NCI-H1417 (cell line): ENCODE measurements around the gene CGN.

Source experiments
- DNase-seq, 3 experiments: peaks; one replicate each; lab custom pipeline; 2025; lab: John Stamatoyannopoulos, UW

Gene CGN

DNA sequence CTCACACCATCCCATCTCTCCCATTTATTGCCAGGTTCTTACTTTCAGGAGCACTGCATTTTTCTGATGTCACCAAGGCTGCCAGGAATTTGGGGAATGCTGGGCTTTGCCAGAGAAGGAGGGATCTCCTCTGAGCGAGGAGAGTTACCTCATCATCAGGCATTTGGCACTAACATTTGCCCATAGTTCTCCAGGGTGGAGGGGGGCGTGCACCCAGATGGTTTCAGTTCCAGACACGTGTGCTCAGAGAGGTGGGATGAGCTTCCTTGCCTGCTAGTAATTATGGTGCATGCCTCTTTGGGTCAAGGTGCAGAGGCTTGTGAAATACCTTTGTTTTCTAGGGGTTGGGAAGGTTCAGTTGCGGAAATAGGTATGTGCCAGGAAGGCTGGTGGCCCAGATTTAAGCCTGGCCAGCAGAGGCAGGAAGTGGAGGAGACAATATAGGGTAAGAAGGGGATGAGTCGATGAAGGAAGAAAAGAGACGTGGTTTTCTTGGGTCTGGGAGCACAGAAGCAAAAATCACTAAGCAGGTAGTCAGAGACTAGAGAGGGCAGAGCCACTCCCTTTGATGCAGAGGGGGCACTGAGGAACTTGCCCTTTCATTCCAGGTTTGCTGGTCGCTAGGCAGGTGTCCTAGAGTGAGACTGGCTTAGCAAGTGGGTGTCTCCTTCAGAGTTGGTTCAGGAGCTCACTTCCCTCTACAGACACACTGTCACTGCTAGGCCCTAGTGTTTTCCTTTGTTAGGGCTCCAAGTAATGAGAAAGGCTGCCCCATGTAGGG is 36.1 kb downstream of the CGN start:
- no peak for DNase-seq

DNA sequence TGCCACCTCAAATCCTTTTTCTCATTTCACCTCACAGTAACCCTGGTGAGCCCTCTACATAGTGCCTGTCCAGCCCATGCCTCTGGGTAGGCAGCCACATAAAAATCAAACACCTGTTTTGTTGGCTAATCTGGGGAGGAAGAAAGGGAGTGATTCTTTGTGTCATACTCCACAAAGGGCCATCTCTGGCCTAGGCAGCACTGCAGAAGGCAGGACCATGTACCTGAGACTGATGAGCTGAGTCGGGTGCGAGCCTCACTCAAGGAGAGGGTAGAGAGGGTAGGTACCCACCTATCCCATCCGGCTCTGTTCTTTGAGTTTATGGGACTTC is 36.7 kb downstream of the CGN start:
- DNase-seq: no peak

DNA sequence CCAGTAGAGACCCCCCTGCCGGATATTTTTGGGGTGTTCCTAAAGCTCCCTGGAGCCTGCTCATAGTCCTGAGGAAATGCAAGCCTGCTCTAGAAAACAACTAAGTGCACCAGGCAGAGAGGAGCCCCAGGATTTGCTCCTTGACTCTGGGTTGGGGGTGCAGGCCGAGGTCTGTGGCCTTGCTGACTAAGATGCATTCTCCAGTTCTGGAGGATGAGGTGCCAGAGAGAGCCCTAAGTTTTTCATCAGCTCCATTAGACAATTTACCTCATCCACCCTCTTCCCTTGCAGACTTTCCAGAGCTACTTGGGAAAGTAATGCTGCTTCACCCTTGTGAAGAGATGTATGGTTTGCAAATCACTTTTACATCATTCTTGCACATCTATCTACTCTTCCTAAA is 38.0 kb downstream of the CGN start:
- DNase-seq: no peak

DNA sequence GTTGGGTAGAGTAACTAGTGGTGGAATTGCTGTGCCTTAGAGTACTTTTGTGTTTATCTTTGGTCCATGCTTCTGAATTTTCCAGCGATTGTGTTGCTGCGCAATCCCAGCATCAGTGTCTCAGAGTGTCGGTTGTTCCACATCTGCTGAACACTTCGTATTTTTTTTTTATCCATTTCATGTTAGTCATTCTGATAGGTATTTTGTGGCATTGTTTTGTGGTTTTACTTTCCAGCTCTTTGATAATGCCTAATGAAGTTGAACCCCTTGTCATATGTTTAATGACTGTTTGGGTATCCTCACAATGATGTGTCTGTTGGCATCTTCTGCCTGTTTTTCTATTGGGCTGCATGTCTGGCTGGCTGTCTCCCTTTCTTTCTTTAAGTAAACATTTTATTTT is 42.5 kb downstream of the CGN start:
- DNase-seq: no peak

DNA sequence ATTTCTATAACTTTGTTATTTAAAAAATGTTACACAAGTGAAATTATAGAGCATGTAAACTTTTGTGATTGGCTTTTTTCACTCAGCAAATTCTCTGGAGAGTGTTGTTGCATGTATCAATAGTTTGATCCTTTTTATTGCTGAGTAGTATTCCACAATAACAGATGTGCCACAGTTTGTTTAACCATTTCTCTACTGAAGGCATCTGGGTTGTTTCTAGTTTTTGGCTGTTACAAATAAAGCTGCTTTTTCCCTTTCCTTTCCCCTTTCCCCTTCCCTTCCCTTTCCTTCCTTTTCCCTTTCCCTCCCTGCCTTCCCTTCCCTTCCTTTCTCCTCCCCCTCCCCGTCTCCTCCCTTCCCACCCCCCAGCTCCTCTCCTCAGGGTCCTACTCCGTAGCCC is 44.9 kb downstream of the CGN start:
- no peak for DNase-seq

DNA sequence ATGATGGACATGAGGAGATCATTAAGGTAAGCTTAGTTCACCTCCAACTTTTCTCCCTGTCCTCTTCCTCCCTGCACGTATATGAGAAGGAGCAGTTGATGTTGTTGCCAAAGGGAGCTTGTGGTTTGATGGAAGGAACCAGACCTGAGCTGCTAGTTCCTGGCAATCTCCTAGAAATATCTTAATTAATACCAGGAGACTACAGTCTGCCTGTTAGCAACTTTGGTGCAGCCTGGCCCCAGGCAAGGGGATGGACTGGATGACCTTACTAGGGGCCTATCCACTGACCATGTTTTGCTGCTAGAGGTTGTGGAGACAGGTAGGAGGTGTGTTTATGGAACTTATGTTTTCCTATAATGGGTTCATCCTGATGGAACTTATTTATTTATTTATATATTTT is 51.5 kb downstream of the CGN start:
- DNase-seq: no peak

DNA sequence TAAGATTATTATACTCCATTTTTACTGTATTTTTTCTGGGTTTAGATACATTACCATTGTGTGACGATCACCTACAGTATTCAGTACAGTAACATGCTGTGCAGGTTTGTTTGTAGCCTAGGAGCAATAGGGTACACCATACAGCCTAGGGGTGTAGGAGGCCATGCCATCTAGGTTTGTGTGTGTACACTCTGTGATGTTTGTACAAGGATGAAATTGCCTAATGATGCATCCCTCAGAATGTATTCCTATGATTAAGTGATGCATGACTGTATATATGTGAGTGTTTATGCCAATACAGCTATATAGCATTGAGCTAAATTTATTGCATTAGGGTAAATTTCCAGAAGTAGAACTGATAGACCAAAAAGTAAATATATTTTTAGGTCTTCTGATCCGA is 52.2 kb downstream of the CGN start:
- DNase-seq: peak in 1 of 3 experiments; percentile 40

DNA sequence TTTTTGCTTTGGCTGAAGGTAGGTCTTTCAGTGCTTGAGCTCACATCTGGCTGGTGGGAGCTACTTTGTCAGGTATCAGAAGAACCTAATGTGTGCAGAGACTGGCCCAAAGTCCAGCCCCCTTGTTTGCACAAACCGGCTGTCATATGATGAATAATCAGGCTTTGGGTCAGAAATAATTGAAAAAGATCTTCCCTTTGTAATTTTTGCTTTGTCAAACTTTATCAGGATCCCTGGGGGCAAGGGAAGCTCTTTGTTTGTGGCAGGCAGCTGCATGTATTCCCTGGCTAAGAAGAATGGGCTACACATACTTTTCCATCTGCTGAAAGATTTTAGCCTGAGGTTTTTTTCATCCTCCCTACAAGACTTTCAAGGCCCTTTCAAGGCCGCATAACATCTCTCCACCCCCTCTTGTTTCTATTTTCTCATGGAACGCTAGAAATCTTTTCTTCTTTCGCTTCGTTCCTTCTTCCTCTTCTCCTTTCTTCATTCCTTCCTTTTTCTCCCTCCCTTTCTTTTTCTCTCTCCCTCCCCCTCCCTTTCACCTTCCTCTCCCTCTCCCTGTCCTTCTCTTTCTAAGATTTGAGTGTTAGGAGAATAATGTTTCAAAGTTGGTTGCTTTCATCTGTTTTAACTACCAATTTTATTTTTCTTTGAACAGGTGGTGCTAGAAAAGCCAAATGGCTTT is 54.5 kb downstream of the CGN start:
- DNase-seq: no peak

DNA sequence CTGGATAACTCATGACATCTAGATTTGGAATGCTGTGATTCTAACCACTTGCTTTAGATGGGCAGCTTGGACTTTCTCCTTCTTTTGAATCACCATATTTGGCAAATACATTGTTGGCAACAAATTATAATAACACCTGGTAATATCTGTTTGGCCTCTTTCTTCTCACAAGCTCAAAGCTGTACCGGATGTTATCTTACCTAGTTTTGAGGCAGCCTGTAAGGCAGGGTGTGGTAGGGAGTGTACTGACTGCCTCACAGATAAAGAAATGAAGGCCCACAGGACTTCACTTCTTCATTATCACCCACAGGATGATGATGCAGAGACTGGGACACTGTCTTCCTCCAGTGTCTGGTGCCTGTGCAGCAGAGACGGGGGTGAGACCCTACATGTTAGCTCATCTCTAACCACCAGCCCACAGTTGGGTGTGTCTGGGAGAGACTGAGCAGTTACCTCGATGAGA is 57.5 kb downstream of the CGN start:
- DNase-seq: no peak

DNA sequence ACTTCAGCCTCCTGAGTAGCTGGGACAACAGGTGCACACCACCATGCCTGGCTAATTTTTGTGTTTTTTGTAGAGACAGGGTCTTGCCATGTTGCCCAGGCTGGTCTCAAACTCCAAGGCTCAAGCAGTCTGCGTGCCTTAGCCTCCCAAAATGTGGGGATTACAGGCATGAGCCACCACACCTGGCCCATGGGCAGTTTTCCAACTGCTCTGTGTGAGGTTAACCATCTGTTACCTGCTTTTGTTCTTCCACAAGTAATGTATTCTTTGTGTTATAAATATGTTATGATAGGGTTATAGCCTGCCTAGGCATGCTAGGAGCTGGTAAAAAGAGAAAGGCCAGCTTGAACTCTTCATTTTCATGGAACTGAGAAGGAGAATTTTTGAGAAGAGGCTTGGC is 59.6 kb downstream of the CGN start:
- DNase-seq: peak in 1 of 3 experiments; percentile 14

DNA sequence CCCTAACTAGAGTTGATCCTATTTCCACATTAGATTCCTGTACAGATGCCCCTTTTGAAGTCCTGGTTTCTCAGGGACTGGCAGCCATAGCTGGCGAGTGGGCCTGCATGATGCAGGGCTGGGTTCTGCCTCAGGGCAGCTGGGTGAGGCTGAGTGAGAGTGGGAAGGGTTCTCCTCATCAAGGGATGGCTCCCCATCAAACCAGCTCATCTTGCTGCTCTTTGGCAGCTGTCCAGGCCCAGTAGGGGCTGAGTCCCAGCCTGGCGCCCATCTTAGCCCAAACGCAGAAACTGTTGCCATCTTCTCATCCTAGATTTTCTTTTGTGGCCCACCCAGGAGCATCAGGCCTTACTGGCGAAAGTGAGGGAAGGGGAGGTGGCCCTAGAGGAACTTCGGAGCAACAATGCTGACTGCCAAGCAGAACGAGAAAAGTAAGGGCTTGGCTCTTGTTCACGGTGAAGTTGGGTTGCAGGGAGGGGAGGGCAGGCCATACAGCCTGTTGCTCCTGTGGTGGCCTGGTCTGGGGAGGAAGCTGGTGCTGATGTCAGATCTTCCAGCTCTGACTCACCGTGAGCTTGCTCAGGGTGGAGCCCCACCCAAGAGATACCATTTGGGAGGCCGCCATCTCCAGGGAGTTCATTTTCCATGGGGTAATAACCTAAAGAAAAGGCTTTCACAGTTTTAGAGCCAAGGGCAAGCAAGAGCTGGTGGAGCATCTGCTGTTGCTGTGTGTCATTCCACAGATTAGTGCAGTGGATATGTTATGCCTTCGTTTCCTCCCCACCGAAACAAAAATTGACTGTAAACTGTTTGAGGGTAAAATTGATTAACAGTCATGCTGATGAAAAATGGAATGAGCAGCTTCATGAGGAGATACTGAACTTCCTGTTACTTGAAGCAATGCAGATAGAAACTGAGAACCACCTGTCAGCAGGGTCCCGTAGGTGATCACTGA is 63.7 kb downstream of the CGN start:
- no peak for DNase-seq

DNA sequence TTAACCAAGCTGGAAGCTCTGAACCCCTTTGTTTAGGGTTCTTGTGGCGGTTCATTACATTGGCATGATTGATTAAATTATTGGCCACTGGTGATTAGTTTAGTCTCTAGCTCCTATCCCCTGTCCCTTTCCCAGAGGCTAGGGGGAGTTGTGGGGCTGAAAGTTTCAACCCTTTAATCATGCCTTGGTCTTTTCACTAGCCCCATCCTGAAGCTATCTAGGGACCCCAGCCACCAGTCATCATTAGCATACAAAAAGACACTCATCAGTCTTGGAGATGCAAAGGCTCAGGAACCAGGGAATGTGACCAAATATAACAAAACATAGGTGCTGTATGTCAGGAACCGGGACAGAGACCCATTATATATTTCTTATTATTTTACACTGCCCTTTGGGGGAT is 66.0 kb downstream of the CGN start:
- DNase-seq: no peak

DNA sequence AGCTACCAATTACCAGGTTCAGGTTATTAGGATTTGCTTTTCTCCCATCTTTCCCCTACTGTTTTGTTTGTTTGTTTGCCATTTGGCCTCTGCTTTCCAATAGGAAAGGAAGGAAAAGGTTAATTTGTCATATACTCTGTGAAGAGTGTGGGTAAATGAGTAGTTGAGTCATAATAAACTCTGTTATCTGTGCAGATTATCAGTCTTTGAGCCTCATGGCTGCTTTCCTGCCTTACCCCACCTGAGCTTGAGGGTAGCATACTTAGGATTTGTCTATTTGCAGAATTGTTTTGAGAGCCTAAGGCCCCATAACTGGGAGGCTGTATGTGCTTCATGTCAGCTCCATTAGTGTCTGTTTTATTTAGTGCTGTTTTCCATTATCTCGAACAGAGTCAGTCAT is 67.8 kb downstream of the CGN start:
- DNase-seq: no peak

DNA sequence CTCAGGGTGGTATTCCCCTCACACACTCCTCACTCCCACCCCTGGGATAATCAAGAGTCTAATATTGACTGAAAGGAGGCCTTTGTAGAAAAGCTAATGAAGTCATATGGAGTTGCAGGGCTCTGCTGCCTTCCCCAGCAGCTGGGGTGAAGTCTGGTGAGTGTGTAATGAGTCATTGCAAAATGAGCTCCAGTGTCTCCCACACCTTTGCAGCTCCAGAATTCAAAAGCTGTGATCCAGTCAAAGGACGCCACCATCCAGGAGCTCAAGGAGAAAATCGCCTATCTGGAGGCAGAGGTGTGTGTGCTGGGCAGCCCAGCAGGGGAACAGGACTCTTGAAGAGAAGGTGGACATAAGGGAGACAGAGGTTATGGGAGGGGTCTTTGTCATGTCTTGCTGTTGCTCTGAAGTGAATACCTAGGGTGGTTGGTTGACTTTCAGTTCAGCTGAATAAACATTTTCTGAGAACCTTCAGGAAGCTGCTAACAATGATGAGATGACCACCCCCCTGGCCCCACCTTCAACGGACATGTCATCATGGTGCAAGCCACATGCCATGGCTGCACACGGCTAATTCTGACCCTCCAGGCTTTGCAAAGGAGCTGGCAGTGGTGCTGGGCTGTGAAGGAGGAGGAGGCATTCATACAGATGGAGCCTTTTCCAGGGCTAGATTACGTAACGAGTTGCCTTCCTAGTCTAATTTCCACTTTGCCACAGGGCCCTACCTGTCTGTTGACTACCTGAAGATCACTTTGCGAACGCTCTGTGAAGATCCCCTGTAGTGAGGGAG is 68.4 kb downstream of the CGN start:
- DNase-seq: no peak

DNA sequence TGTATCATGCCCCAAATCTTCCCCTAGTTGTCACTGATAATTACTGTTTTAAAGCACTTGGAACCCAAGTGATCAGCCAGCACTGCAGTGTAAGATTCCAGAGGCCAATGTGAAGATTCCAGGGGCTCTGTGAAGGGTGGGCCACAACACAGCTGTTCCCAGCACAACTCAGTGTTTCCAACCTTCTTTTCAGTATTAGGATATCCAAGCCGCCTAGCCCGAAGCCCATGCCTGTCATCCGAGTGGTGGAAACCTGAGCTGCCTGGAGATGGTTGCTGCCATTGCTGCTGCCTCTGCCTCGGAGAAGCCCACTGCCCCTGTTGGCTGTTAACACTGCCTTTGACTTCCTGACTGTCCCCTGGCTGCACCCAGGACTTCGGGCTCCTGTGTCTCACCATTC is 70.3 kb downstream of the CGN start:
- no peak for DNase-seq

DNA sequence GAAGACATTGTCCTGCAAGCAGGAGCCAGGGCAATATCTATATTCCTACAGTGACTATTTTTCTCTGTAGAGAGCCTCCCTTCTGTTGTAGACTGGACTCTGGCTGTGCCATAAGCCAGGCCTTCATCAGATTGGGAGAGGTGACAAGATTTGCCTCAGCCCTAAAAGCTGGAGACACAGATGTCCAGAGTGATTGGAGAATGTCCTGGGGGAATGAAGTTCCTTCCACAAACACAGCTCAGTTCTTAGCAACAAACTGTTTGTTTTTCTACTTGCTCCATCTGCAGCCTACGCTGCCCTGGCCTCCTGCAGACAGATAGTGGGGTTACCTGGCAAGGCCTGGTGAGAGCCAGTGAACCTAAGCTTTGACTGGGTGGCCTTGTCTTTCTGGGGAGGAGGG is 70.7 kb downstream of the CGN start:
- DNase-seq: no peak

DNA sequence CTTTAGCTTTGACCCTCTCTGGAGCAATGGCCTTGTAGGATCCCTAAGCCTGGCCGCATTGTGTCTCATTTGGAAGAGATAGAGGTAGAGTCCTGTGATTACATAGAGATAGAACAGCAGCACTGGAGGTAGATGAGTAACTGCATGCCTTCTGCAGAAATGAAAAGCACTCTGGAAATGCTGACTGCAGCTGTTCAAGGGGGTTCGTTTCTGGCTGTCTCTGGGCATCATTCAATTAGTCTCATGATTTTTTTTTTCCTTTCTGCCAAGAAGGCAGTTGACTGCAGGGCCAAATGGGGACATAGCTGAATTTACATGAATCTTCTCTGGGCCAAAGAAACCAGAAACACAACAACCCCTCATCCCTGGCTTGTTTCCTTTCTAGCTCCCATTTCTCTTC is 72.6 kb downstream of the CGN start:
- DNase-seq: no peak

DNA sequence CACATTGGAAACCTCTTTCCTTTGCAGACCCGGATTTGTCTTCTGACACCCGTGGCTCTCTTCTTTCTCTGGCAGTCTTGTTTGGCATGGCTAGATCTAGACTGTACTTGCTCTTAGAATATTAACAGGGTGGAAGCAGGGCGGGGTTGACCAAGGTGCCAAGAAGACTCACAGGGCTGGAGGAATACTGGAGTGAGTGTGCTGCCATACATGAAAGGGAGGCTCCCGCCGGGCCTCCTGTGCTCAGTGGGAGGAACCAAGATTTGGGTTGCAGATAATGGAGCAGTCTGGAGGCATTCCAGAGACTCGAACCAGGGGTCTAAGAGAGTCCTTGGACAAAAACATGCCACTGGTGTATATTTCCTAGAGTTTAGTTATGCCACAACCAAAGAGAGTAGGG is 73.1 kb downstream of the CGN start:
- DNase-seq: no peak

DNA sequence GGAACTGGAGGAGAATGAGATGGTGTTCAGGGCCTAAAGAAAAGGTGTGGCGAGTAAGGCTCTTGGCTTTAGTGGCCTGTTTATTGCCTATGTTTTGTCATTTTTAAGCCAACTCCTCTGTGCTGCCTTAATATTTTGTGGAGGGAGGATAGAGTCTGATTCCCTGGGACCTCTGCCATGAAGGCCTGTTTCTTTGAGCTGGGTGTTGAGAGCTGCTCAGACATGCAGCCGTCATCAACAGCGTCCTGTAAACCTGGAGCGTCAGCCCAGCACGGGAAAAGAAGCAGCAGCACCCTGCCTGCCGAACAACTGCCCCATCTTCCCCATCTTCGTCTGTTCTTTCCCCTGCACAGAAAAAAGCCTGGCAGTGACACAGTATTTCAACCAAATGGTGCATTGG is 73.6 kb downstream of the CGN start:
- DNase-seq: no peak

DNA sequence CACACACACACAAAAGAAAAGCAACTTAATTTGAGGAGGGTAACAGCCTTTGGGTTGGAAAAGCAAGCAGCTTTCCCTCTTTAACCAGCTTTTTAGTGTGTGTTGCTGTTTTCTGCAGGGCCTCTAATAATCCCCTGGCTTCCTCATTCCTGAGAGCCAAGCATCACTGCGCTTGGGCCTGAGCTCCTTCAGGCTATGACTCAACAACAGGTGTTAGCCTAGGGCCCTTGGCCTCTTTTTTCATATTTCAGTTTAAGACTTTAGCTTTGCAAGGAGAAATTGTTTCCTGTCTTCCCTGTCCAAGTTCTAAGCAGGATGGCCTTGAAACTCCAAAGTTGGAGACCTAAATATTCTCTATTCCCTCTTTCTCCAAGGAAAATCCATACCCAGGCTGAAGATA is 74.4 kb downstream of the CGN start:
- no peak for DNase-seq
